K562 (cell line): ENCODE measurements around the gene EPHB4. TPM values are rescaled to one million over a fixed set of nuclear protein-coding genes. Genes with fewer than 3 reads are reported as not detected.

Experiments
- ATF3 ChIP-seq, 2 experiments: fragments of 450-650 bp in 1 of 2; sonication (generic) in 1 of 2; formaldehyde crosslinking in 1 of 2; IDR thresholded peaks in 1 of 2; conservative IDR thresholded peaks in 1 of 2; 2 replicates each; pipeline versions ENCODE4 v1.6.1 to v1.8.1; 2016 to 2023; ENCODE audit warnings: mild to moderate bottlenecking in 2 of 2, moderate library complexity in 2 of 2, inconsistent platforms in 1 of 2, missing genetic modification reagents in 1 of 2
- CEBPZ ChIP-seq: fragments of 150-350 bp; IDR thresholded peaks from 2 replicates; pipeline ENCODE4 v1.6.1; 2014; ENCODE audit warnings: low read depth, mild to moderate bottlenecking, low read length, borderline replicate concordance
- CREB3 ChIP-seq: fragments of 450-650 bp; conservative IDR thresholded peaks from 2 replicates; pipeline ENCODE4 v1.6.1; 2016; ENCODE audit warnings: missing genetic modification characterization, low read depth, mild to moderate bottlenecking, missing compliant biosample characterization, moderate library complexity
- MAZ ChIP-seq, 2 experiments: fragments of 450-650 bp in 1 of 2; sonication (generic) in 1 of 2; formaldehyde crosslinking; IDR thresholded peaks in 1 of 2; conservative IDR thresholded peaks in 1 of 2; 2 replicates each; pipeline versions ENCODE4 v1.4.0 to v1.5.0; 2020; ENCODE audit warnings: mild to moderate bottlenecking in 1 of 2, missing genetic modification reagents in 1 of 2
- NUFIP1 ChIP-seq: fragments of 450-650 bp; IDR thresholded peaks from 2 replicates; pipeline ENCODE4 v1.6.1; 2018; ENCODE audit not compliant: partially characterized antibody
- PHF20 ChIP-seq: fragments of 450-650 bp; IDR thresholded peaks from 2 replicates; pipeline ENCODE4 v1.6.1; 2018; ENCODE audit not compliant: partially characterized antibody
- POLR2H ChIP-seq: IDR thresholded peaks from 2 replicates; pipeline ENCODE4 v1.6.1; 2016; ENCODE audit warnings: missing genetic modification characterization, low read depth, mild to moderate bottlenecking, control low read depth, missing compliant biosample characterization, moderate library complexity
- SMAD1 ChIP-seq: fragments of 150-350 bp; IDR thresholded peaks from 2 replicates; pipeline ENCODE4 v1.6.1; 2014; ENCODE audit warnings: low read length, low read depth; ENCODE audit not compliant: partially characterized antibody
- ZNF197 ChIP-seq: fragments of 200-800 bp; sonication (Bioruptor generic); IDR thresholded peaks from 2 replicates; pipeline ENCODE4 v1.6.1; 2016; ENCODE audit warnings: low read depth, missing genetic modification characterization, missing compliant biosample characterization
- ZNF23 ChIP-seq: fragments of 250-450 bp; sonication (Bioruptor Pico); IDR thresholded peaks from 2 replicates; pipeline ENCODE4 v1.4.0; 2020; ENCODE audit warnings: mild to moderate bottlenecking
- ZNF407 ChIP-seq: fragments of 450-650 bp; IDR thresholded peaks from 2 replicates; pipeline ENCODE4 v1.6.1; 2016; ENCODE audit warnings: low read depth
- polyA plus RNA-seq, 8 experiments: library from polyadenylated mRNA; depleted of rRNA in 4 of 8; stranded (reverse) in 5 of 8; unstranded in 3 of 8; fragments of >200 nt; fragmentation: Nextera tagmentation in 2 of 8; fragmentation: Illumina TruSeq in 1 of 8; extraction: Ambion mirVana in 2 of 8; extraction: Trizol in 1 of 8; gene quantifications; 2 replicates each; pipeline versions ENCODE4 v1.2.1 to v1.2.3, GENCODE V29; 2011 to 2014; ENCODE audit warnings: inconsistent platforms in 1 of 8, missing spikeins in 1 of 8
- total RNA-seq, 7 experiments: library from RNA; depleted of rRNA in 6 of 7; stranded (reverse); fragments of >200 nt in 6 of 7; fragmentation: Illumina TruSeq in 2 of 7; extraction: Trizol in 2 of 7; gene quantifications; 2 replicates each; pipeline versions ENCODE4 v1.2.1 to v1.2.3, GENCODE V29; 2011 to 2021; ENCODE audit warnings: low replicate concordance in 1 of 7

Gene EPHB4
- total and polyA plus RNA-seq, 9 of the 15 experiments (the other 6 are each of a cell fraction or from before 2014, with no cell fraction given) = 1.2 to 82.1 (median 37.9) TPM

GRCh38 chr7:100874577-100875355 lies 47.4 kb upstream of the EPHB4 start, which contains the start of gene SRRT (continued):
- peak; percentile 70 for TF ChIP-seq CREB3 (tag)
- TF ChIP-seq ZNF407 = peak; percentile 99
- TF ChIP-seq ATF3 (IDR thresholded peaks at IDR 0.05) = no peak; the same call in 1 of the 2 replicates
- TF ChIP-seq ATF3 (CRISPR knock-in tag; conservative IDR thresholded peaks at IDR 0.05) = peak; percentile 77
- TF ChIP-seq POLR2H (tag) = peak; percentile 97
- peak; percentile 61; the same call in 1 of the 2 replicates for TF ChIP-seq ZNF23 (CRISPR knock-in tag)
- TF ChIP-seq MAZ (CRISPR knock-in tag; conservative IDR thresholded peaks at IDR 0.05 in 1 of 2, IDR thresholded peaks at IDR 0.05 in 1 of 2) = peak; percentile 21 to 83; a peak in 3 of 4 replicates
- TF ChIP-seq ZNF197 (CRISPR knock-in tag) = peak; percentile 69; the same call in 1 of the 2 replicates
- TF ChIP-seq PHF20 = peak; percentile 98
- TF ChIP-seq CEBPZ = no peak; the same call in 1 of the 2 replicates
- no peak for TF ChIP-seq SMAD1
- peak; percentile 27 for TF ChIP-seq NUFIP1
